NCI-H1694 (cell line): ENCODE measurements around the gene ADAMTS12.

ENCODE experiments used
- DNase-seq: peaks from one replicate; lab custom pipeline; 2025; lab: John Stamatoyannopoulos, UW

Gene ADAMTS12

DNA sequence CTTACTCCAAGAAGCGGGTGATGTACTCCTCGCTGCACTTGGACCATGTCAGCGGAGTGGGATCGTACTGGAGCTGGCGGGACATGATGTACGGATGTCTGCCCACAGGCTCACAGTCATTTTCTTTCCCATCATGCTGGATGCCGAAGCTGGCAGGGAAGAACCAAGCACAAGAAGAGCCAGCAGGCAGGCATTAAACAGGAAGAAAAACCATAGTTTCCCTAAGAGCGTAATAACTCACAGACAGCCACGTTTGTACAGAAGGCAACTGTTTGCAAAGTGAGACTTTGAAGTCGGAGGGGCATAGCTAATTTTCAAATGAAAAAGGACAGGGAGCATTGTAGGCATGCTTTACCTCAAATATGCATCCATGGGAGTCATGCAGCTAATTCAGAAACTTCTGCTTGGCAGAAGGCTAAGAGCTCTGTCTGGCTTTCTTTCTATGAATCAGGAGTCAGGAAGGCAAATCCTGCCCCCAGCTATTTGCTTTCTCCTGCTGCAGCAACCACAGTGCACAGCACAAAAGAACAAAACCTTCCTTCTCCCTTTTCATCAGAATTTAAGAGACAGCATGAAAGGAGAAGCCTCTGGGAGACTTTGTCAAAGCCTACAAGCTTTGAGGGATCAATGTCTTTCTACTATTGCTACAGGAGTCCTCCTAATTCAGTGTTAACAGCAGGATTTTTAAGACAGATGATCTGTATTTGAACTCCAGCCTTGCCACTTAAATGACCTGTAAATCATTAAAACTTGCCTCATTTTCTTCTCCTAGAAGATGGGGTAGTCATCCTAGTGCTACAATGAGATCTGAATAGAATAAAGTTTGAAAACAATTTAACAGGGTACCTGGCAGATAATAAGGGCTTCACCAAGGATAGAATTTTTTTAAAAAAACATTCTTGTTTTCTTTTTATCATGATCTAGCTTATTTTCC is 242.0 kb downstream of the ADAMTS12 start:
- DNase-seq, result no peak

DNA sequence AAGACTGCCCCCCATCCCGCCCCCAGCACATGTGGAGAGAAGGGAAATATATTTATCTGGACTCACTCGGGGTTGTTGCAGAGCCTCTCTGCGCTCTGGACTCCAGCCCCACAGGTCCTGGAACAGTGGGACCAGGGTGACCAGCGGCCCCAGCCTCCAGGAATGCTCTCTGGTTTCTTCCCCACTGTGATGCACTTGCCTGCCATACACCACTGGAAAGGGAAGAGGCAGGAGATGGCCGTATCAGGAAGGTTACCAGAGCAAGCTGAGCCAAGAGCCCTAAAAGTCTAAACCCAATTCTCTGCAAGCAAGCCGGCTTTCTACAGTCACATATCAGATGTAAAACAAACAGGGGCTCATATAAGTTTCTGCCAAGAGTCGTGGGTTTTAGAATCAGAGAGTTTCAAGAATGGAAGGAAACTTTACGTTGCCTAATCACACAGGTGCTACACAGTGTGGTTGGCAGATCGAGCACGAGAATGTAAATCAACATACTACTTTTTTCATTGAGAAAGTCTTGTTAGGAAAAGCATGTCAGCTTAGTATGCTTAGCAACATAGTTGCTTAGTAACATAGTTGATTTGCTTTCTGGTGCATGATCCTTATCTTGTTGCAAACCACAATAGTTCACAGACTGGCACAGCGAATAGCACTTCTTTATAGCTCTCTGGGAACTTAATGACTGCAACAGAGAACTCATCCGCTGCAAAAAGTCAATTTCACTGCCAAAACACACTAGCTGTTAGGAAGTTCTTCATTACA is 249.9 kb downstream of the ADAMTS12 start:
- no peak for DNase-seq

DNA sequence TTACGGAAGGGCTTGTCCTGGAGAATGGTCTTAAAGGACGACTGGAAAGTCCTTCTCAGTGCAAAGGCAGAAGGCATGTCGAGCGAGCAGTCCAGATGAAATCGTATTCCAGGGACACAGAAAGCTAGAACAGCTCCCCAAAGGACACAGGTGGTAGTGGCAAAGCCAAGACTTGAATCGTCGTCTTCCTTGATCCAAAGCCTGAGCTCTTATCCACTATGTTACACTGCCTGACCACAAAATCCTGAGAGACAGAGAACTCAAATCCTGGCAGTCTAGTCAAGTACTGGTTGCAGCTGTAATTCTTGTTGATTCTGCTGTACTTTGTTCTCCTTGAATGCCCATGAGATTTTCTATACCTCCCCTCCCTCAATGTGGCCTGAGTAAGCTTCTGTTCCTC is 252.3 kb downstream of the ADAMTS12 start:
- DNase-seq, result no peak

DNA sequence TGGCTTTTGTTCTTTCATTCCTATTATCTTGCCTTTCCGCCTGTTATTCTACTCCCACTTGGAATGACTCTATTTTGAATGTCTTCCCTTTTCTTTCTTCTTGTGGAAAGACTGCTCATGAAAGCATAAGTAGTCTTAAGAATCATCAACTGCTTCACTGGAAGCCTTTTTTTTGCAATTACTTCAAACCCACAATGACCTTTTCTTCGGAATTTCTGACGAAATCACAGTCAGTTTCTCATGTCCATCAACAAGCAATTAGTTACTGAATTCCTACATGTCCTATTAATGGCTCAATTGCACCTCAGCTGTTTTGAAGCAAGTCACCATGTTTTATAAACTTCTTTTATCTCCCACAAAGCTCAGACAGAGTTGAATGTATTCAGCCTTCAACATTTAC is 254.8 kb downstream of the ADAMTS12 start:
- DNase-seq, result no peak

DNA sequence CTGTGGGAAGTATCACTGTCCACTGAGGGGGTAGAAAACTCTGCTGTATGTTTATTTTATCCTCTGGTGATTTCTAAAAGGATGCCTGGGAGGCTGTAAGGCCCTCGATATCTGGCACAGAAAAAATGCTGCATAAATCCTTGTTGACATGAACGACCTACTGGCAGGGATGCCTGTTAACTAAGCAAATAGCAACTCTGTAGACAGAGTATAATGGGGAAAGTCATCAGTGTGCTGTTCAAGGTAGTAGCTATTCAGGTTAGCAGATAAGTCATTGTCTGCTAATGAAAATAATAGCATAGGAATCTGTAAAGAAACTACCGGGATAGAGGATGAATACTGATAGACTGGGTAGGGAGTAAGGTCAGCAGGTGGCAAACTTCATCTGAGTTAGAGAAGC is 256.2 kb downstream of the ADAMTS12 start:
- DNase-seq, result no peak

DNA sequence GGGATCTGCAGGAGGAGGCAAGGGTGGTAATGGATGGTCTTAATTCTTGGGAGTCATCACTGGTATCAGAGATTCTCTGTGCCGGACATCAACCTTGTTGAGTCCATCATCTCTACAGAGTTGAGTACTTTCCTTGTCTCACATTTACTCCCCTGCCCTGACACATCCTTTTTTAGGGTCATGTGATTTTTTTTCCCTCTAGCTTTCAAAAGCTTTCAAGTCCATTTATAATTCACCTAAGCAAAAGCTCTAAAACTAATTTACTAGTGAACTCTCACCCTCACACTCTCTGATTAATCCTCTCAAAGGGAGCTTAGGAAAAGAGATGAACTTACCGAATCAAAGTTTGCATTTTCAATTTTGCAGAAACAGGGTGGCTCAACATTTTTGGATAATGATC is 258.1 kb downstream of the ADAMTS12 start:
- no peak for DNase-seq

DNA sequence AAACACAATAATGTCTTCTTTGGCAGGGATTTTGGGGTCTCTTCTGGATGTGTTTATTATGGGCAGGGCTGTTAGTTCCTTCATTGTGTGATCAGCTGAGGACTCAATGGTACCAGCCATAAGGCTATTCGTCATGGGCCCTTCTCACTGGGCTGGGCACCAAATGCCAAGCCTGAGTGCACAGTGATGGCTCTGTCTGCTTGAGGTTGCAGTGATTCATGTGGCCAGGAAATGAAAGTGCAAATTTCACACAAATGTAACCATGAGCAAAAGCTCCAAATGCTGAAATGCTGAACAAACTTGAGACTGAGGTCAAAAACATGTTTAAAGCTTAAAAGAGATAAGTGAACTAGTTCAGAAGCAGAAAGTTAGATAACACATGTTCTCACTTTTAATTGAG is 260.0 kb downstream of the ADAMTS12 start:
- DNase-seq, result no peak

DNA sequence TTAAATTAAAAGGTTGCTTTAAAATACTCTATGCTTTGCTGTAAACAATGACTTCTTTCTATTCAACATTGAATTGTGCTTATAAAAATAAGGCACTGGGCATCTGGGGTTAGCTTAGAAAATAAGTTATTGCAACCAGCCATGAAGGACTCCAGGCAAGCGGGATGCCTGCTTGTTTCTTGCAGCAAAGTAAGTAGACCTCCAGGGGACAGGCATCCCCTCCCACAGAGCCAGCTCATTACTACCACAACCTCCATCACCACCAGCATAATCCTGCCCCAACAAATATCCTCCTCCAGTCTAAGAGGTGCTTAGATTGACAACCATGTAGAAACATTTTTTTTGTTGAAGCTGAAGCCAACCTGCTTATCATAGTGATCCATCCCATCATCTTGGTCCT is 260.7 kb downstream of the ADAMTS12 start:
- DNase-seq, result no peak

DNA sequence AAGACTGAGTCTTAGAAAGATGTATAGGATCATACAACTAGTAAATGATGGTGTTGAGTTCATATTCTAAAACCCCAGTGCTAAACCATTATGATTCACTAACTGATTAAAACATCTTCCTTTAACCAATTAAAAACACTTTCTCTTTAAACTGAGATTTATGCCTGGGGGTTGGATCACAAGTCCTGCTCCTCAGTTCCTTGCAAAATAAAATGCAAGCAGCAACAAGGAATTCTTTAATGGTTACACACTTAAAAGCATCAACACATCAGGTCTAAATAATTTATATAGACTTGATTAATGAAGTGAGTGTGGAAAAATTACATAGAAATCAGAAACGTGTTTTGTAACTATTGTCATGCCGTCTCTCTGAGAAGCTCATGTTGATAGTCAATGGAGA is 261.8 kb downstream of the ADAMTS12 start:
- DNase-seq, result no peak

DNA sequence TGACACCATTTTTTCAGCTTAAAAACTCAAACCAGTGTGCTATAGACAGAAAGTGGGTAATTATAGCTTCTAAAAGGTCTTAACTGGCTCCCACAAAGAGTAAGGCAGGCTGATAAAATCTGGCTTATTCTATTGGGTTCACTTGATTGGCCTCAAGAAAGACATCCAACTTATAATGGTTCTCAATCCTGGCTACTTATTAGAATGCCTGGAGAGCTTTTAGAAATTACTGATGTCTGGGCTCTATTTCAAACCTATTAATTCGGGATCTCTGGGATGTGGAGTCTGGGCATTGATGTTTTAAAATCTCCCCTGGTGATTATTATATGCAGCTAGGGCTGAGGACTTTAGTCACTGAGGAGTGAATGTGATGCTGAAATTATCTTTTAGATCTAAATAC is 263.0 kb downstream of the ADAMTS12 start:
- DNase-seq, result no peak

DNA sequence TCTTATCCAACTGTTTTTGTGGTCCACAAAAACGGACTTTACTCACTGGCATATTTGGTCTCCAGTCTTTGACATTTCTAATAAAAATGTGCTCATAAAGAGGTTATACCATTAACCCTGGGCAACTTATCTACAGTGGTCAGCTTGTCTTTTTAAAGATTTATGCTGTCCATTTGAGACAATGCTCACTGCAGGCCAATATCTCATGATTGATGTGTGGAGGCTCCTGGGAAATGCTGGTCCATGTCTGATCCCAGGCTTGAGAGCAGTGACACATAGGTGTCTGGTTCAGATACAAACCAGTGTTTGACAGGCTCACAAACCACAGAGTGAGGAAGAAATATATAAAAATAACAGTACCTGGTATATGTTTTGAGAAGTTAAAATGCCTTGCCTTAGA is 270.3 kb downstream of the ADAMTS12 start:
- DNase-seq, result no peak

DNA sequence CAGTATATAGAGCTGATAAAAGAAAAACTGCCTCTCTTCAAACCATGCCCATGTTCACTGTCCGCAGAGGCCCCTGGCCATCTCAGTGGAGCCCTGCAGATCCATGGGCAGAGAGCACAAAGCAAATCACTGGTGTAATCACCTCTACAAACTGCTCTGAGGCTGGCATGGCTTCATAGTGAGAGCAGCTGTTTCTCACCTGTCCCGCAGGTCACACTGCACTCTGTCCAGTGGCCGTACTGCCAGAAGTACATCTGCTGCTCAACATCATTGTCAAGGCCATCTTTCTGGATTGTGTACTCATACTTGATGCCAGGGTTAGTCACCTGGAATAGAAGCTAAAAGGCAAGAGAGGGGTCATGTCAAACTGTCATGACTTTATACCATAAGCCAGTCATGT is 277.8 kb downstream of the ADAMTS12 start:
- no peak for DNase-seq

DNA sequence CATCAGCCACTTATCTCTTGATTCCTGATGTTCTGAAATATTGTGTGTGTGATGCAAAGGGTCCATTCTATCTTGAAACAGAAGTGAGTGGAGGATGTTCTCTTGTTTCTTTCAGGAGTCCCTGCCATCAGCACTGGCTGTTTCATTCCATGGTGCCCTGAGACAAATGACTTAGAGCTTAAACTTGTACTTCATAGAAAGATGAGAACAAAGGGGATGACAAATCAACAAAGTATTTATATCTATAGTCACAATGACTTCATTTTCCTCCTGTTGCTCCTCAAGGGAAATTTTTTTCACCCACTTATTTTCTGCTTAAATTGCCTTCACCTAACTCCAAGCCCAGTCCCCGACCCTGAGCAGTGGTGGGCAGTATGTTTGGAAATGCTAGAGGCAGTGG is 279.4 kb downstream of the ADAMTS12 start:
- DNase-seq, result no peak

DNA sequence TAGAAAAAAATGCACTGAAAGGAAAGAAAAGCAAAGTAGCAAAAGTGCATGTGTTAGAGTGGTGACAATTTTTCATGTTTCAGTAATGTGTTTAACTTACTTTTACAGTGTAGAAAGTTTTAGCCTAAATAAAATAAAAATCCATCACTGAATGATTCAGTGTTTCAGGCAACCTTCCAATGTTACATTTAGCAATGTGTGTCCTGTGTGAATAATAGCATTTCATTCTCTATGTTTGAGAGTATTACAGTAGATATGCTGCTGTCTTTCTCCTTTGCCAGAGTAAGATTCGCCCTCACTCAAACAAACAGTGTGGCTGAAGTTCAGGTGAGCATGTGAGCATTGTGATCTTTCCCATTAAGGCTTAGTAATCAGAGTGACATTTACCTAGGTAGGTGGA is 279.9 kb downstream of the ADAMTS12 start:
- no peak for DNase-seq

DNA sequence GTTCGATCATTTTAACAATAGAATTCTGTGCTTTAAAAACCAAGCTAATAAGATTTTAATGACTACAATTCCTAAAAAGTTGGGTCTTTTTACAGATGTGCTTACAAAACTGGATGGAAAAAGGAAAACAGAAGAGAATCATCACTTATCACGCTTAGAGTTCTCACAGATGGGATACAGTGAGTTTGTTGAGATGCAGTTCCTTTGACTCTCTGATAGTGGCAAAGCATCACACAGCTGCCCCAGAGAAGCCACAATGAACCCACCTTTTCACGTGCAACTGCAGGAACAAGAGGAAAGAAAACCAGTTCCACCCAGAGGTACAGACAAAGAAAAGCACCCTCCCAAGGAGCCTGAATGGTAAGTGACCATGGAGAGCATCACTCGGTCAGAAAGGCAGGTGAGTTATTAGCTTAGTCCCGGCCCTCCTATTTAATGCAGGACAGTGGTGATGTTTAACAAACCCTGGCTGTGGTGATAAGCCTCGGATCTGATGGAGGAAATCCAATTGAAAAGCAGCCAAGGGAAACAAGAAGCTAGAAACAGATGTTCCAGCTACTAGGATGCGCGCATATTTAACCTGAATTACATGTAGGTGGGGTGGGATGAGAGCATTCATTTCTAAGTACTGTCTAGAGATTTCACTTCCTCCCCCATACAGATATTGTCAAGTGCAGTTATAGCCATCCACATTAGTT is 283.3 kb downstream of the ADAMTS12 start:
- no peak for DNase-seq

DNA sequence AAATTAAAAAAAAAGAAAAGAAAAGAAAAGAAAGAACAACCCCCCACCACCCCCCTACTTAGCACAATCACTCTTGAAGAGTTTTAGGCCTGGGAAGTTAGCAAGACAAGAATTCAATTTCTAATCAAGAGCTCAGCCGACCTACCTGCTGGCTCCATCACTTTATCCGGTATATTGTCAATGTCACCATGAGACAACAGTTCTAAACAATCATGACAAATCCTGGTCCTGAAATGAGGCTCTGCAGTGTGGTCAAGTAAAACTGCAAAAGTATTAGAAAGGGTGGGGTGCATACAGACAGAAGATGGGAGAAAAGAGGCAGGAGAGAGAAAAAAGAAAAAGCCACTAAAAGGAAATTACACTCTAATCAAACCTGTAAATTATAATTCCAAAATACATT is 287.3 kb downstream of the ADAMTS12 start:
- DNase-seq, result no peak

DNA sequence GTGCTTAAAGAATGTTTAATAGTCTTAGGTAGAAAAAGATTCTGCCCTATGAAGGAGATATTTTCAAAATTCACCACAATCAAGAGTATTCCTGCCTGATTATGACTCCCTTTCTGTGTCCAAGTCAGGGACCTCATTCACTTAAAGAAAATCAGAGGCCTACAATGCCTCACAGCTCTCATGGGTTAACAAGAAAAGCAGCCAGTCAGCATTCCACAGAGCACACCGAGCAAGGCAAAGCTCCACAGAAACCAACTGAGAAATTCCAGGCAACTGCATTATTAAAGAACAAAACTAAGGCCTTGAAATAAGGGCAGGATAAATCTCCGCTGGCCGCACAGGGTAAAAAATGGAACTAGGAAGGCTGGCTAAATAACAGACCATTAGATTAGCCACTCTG is 289.9 kb downstream of the ADAMTS12 start:
- DNase-seq, result no peak

DNA sequence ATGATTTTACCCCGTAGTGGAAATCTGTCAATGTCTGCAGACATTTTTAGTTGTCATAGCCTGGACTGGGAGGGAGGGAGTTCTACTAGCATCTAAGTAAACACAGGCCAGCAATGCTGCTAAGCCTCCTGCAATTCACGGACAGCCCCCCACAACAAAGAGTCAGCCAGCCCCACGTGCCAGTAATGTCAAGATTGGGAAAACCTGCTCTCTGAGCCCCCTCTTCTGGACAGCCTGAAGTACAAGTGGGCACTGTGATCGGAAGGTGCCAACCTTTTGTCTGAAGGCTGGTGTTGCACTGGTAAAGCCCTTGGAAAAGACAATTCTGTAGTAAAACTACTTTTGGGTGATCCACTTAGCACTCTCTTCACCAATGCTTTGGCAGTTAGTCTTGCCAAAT is 296.5 kb downstream of the ADAMTS12 start:
- DNase-seq, result no peak

DNA sequence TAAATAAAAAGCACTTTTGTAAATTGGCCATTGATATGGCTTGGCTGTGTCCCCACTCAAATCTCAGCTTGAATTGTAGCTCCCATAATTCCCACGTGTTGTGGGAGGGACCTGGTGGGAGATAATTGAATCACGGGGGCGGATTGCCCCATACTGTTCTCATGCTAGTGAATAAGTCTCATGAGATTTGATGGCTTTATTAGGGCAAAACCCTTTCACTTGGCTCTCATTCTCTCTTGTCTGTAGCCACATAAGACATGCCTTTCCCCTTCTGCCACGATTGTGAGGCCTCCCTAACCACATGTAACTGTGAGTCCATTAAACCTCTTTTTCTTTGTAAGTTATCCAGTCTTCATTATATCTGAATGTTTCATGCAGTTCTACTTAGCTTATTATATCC is 297.8 kb downstream of the ADAMTS12 start:
- no peak for DNase-seq

DNA sequence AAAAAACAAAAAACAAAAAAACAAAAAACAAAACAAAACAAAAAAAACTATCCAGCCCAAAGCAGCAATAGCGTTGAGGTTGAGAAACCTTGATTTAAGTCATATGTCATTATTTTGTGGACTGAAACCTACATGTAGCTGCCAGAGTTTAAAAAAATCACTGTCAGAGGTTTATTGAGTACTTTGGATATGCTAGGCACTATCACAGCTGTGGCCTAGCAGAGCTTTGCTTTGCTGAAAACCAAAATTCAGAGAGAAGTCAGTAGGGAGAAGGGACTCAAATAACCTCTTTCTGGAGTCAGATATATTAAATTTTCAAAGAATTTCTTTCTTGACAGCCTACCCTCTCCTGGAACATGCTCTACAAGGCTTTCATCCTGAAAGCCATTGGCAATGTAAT is 299.5 kb downstream of the ADAMTS12 start:
- DNase-seq, result no peak

DNA sequence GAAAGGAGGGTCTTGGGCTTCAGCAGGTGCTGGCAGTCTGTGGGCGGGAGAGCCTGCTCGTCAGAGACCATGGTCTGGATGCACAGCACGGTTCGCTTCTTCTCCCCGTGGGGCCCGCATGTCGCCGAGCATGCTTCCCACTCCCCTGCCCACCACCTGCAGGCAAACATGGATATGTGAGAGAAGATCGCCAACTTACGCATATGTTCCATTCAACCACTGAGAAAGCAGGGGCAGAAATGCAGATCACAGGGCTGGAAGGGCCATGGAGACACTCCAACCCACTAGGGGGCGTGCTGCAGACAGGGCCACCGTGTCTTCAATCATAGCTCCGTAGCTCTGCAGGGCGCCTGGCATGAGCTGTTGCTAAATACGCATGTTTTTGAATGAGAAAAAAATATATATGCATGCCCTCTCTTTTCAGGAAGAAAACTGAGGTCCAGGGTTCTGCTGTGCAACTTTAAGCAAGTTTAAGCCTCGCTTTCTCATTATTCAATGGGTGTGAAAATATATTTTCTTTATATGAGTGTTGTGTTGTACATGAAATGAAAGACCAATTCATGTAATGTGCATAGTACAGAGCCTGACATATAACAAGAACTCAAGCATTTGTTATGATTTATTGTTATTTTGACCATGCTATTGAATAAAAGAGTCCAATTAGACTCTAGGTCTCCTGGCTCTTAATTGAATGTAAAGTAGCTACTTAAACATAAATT is 303.0 kb downstream of the ADAMTS12 start:
- peak; percentile 38 for DNase-seq

DNA sequence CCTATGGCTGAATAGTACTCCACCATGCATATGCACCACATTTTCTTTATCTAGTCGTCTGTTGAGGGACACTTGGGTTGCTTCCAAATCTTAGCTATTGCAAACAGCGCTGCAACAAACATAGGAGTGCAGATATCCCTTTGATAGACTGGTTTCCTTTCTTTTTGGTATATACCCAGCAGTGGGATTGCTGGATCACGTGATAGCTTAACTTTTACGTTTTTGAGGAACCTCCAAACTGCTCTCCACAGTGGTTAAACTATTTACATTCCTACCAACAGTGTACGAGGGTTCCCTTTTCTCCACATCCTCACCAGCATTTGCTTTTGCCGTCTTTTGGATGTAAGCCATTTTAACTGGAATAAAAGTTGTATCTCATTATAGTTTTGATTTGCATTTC is 308.5 kb downstream of the ADAMTS12 start:
- DNase-seq, result no peak
